Panc1 (cell line): ENCODE results near the gene TNIK.

Experiments used
- POLR2AphosphoS5 ChIP-seq: IDR thresholded peaks from 2 replicates; pipeline ENCODE4 v1.6.1; 2012; ENCODE audit warnings: mild to moderate bottlenecking, low read depth, low read length, moderate library complexity
- TCF7L2 ChIP-seq: IDR thresholded peaks from 2 replicates; pipeline ENCODE4 v1.6.1; 2011; ENCODE audit warnings: mild to moderate bottlenecking, low read depth, low read length, inconsistent platforms
- TF ChIP-seq, protein P1 (sequence below): fragments of 450-650 bp; IDR thresholded peaks from 2 replicates; pipeline ENCODE4 v1.5.1; 2017; ENCODE audit warnings: mild to moderate bottlenecking
- TF ChIP-seq, protein P2 (sequence below), 2 experiments: IDR thresholded peaks; 2 replicates each; pipeline ENCODE4 v1.6.1; 2011 to 2012; ENCODE audit warnings: low read depth in 2 of 2, control low read depth in 1 of 2, low read length in 1 of 2, mild to moderate bottlenecking in 1 of 2, moderate library complexity in 1 of 2; ENCODE audit not compliant: insufficient read depth in 1 of 2

DNA sequence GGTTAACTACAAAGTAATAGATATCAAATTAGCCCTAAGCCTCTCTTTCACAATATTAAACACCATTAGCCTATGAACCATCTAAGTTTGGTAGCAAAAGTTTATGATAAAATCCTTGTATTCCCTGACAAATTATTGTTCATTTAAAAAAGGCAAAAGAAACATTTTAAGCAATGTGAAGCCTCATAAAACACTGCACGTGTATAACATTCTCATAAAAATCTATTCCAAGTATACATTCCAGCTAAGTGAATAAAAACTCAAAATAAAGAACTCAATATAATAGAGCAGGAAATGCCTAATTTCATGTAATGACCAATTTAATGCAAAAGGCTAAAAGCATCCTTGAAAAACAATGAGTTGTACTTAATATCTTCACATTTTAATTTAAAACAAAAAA lies 27.7 kb downstream of the TNIK start:
- TF ChIP-seq, protein P1, sequence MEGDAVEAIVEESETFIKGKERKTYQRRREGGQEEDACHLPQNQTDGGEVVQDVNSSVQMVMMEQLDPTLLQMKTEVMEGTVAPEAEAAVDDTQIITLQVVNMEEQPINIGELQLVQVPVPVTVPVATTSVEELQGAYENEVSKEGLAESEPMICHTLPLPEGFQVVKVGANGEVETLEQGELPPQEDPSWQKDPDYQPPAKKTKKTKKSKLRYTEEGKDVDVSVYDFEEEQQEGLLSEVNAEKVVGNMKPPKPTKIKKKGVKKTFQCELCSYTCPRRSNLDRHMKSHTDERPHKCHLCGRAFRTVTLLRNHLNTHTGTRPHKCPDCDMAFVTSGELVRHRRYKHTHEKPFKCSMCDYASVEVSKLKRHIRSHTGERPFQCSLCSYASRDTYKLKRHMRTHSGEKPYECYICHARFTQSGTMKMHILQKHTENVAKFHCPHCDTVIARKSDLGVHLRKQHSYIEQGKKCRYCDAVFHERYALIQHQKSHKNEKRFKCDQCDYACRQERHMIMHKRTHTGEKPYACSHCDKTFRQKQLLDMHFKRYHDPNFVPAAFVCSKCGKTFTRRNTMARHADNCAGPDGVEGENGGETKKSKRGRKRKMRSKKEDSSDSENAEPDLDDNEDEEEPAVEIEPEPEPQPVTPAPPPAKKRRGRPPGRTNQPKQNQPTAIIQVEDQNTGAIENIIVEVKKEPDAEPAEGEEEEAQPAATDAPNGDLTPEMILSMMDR = no peak
- TF ChIP-seq POLR2AphosphoS5 = no peak
- no peak for TF ChIP-seq TCF7L2
- TF ChIP-seq, protein P2, sequence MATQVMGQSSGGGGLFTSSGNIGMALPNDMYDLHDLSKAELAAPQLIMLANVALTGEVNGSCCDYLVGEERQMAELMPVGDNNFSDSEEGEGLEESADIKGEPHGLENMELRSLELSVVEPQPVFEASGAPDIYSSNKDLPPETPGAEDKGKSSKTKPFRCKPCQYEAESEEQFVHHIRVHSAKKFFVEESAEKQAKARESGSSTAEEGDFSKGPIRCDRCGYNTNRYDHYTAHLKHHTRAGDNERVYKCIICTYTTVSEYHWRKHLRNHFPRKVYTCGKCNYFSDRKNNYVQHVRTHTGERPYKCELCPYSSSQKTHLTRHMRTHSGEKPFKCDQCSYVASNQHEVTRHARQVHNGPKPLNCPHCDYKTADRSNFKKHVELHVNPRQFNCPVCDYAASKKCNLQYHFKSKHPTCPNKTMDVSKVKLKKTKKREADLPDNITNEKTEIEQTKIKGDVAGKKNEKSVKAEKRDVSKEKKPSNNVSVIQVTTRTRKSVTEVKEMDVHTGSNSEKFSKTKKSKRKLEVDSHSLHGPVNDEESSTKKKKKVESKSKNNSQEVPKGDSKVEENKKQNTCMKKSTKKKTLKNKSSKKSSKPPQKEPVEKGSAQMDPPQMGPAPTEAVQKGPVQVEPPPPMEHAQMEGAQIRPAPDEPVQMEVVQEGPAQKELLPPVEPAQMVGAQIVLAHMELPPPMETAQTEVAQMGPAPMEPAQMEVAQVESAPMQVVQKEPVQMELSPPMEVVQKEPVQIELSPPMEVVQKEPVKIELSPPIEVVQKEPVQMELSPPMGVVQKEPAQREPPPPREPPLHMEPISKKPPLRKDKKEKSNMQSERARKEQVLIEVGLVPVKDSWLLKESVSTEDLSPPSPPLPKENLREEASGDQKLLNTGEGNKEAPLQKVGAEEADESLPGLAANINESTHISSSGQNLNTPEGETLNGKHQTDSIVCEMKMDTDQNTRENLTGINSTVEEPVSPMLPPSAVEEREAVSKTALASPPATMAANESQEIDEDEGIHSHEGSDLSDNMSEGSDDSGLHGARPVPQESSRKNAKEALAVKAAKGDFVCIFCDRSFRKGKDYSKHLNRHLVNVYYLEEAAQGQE (IDR thresholded peaks at IDR 0.05; ENCODE audit: insufficient read depth in 1 of 2, low read depth in 2 of 2, low read length in 1 of 2) = no peak
